IPS-NIHi7 (cell line): ENCODE results near the gene THBS2.
"Not testable (repeated sequence)": the region's sequence is repeated elsewhere in the genome, so short reads cannot be mapped to it uniquely, and the experiment has no call there.

Source experiments
- DNase-seq: peaks from one replicate; pipeline ENCODE4 v3.0.0; 2012; ENCODE audit warnings: mixed read lengths; ENCODE audit errors: extremely low spot score

The THBS2 gene

GRCh38 chr6:169271877-169272216 lies 18.2 kb upstream of the THBS2 start:
- DNase-seq, result no peak

DNA sequence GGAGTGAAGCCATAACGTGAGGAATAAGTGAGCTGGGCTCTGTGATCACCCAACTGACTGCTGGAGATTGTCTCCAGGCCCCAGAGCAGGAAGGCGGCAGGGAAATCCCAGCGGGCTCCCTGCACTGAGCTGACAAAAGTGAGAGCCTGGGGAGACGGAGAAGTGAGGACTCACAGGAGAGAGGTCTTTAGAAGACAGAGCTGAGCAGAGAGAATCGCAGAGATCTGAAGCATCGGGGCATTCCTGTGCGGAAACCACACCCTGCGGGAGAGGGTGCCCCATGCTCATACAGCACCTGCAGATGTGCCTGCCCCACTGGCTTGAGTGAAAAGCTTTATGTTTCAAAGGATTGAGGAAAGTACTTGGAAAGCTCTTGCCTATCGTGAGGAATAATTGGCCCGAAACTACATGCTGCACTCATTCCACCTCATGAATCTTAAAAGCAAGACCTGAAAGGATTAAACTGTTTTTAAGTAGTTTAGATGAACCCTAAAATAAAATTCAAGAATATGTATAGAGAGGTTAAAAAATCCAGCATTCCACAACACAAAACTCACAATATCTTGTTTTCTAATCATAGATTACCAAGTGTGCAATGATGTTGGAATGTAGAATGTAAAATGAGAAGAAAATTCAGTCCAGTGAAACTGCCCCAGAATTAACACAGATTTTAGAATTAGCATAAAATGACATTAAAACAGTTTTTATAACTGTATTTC lies 17.7 kb upstream of the THBS2 start:
- peak; percentile 60 for DNase-seq

DNA sequence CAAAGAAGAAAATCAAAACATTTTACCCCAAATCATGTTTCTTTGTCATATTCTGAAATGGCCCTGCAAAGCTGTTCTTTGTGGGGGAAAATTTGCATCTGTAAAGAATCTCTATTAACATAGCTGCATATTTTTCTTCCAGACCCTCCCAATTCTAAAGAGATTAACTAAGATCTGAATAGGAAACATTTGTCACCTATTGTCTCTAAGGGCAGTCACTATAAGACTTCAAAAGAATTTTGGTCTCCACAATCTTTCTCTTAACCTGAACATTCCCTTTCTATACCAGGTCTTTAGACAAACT lies 16.4 kb upstream of the THBS2 start:
- DNase-seq, result not testable (repeated sequence)

GRCh38 chr6:169269180-169270076 lies 15.8 kb upstream of the THBS2 start:
- no peak for DNase-seq

GRCh38 chr6:169268276-169268675 lies 14.6 kb upstream of the THBS2 start:
- no peak for DNase-seq

GRCh38 chr6:169266746-169267591 lies 13.3 kb upstream of the THBS2 start:
- DNase-seq, result no peak

GRCh38 chr6:169266261-169266660 lies 12.6 kb upstream of the THBS2 start:
- no peak for DNase-seq

GRCh38 chr6:169265486-169266131 lies 12.0 kb upstream of the THBS2 start:
- no peak for DNase-seq

- DNase-seq, result no peak
These were observed 10.4 kb upstream of the THBS2 start for GRCh38 chr6:169263836-169264608.

- DNase-seq, result no peak
These were observed 9.7 kb upstream of the THBS2 start for GRCh38 chr6:169263374-169263773.

- not testable (repeated sequence) for DNase-seq
These were observed 9.0 kb upstream of the THBS2 start for GRCh38 chr6:169262602-169263001.

GRCh38 chr6:169256518-169256917 lies 2.9 kb upstream of the THBS2 start:
- no peak for DNase-seq

GRCh38 chr6:169256061-169256460 lies 2.4 kb upstream of the THBS2 start:
- no peak for DNase-seq

GRCh38 chr6:169255643-169256042 lies 2.0 kb upstream of the THBS2 start:
- DNase-seq, result no peak

DNA sequence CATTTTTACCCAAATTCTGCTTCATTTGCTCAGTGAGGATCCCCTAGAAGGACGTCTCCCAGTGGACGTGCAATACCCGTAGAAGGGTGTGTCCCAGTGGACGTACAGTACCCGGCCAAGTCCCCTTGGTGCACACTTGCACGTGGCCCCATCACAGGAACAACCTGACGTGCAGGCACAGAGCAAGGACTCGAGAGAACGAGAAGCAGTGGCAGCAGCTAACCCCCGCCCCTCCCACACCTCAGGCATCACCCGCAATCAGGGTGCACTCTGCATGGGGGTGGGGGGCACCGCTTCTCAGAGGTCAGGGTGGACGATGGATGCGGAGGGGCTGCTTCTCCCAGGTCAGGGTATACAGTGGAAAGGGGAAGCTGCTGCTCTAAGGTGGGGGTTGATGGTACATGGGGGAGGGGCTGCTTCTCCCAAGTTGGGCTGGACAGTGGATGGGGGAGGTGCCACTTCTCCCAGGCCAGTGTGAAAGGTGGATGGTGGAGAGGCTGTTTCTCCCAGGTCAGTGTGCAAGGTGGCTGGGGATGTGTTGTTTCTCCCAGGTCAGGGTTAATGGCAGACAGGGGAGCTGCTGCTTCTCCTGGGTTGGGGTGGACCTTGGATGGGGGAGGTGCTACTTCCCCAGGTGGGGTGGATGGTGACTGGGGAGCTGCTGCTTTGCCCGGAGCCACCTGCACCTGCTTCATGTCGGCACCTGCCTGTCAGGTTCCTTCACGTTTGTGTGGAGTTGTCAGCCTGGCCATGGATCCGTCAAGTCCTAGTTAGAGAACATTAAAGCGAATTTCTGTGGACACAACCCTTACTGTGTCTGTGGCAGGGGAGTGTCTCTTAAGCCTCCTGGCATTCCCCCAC lies 1.0 kb upstream of the THBS2 start:
- DNase-seq, result no peak

DNA sequence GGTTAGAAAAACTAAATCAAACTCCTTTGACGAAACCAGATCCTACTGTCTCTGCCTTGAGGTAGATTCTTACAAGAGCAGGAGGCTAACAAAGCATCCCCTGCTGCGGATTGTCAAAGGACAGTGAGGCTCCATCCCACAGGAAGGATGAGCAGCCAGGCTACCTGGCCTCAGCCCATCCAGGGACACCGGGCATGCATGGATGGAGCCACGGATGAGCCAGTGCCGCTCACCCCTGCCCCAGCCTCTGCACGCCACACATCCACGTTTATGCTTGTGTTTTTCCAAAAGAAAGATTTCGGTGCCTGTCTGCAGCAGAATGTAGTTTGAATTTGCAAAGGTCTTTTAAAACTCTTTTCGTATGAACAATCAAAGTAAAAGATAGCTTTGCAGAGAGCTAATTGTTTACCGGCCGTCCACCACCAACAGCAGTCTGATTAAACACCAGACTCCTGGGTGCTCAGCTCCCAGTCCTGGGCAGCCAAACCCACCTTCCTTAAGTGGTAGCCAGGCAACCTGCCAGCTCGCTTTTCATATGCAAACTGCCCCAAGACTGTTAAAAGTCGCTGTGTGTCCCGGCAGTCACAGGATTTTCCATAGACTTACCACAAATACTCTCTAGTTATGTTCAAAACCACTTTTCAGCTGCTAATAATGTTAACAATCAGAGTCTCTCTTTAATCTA lies 999 bp downstream of the THBS2 start:
- DNase-seq, result peak; percentile 44

- DNase-seq, result no peak
These were observed 1.7 kb downstream of the THBS2 start for GRCh38 chr6:169251822-169252504.

DNA sequence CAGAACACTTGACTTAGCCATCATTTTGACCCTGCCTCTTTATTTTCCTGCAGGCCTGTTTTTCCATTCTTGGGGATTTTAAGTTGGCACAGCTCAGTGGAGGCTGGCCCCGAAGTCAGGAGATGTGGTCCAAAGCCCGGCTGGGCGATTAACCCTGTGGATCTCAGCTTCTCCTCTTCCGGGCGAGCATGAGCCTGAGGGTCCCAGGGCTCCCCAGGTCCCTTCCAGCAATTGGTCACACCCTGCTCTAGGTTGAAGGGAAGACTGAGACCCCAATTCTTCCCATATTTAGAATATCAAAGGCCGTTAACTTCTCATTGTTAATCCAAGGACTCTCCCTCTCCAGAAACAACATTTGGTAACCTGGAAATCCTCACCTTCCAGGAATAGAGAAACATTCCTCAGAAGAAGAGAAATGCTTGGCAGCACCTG lies 2.3 kb downstream of the THBS2 start:
- no peak for DNase-seq

DNA sequence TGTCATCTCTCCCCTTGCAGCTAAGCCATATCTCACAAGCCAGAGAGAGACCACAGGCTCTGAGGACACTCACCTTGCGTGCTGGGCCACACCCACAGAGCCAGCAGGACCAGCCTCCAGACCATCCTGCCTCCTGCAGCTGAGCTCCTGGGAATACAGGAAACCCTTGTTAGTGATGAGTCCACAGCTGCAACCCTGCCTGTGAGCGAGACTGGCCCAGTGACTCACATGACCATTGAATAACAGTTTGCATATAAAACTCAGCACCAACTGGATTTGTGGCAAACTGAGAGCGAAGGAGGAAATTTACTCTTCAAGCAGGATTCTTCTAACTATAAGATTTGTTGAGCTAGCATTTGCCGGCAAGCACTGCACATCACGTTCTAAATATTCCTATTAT lies 3.0 kb downstream of the THBS2 start:
- peak; percentile 67 for DNase-seq
